HG03342 (cell line): ENCODE measurements around the gene ZNF155.
"Not testable (repeated sequence)": the region's sequence is repeated elsewhere in the genome, so short reads cannot be mapped to it uniquely, and the experiment has no call there.

ENCODE experiments used
- ATAC-seq: cut with Tn5 transposase; IDR thresholded peaks from one replicate; pipeline ENCODE4 v1.9.1; 2021; ENCODE audit warnings: mild to moderate bottlenecking, moderate library complexity; ENCODE audit not compliant: unreplicated experiment

Gene ZNF155

DNA sequence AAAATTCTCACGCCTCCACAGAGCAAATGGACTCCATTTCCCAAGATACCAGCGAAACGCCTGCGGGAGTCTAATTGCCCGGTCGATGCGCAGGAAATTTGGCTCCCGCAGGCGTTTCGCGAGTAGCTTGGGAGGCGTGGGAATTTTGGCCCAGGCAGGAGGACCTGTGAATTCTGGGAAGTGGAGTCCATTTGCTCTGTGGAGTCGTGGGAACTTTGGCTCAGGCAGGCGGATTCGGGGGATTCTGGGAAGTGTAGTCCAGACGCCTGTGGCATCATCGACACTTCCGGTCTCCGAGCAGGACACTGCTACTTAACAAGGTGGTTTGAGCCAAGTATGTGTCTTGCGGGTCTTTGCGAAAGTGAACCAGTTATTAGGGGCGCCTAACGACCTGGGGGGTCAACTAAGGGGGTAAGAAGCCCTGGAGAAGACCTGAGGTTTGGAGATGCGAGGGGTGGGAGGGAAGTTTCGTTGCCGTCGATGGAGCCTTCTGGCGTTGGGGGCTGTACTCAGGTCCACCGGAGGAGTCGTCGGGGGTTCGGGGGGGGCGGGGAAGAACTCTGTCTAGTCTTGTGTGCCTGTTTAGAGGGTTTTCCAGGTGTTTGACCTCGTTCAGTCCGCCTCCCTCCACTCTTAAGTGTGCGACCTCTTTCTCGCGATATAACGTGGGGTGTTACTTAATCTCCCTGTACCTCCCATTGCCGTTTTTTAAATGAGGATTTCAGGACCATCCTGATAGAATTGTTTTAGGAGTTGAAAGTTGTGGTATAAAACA, at the start of gene ZNF155:
Gene ZNF155 (plus strand): TSS at position 277 of the 775 bp plus-strand sequence. CDS start 4,356 bp downstream, outside the sequence.
- peak; percentile 89 for ATAC-seq

DNA sequence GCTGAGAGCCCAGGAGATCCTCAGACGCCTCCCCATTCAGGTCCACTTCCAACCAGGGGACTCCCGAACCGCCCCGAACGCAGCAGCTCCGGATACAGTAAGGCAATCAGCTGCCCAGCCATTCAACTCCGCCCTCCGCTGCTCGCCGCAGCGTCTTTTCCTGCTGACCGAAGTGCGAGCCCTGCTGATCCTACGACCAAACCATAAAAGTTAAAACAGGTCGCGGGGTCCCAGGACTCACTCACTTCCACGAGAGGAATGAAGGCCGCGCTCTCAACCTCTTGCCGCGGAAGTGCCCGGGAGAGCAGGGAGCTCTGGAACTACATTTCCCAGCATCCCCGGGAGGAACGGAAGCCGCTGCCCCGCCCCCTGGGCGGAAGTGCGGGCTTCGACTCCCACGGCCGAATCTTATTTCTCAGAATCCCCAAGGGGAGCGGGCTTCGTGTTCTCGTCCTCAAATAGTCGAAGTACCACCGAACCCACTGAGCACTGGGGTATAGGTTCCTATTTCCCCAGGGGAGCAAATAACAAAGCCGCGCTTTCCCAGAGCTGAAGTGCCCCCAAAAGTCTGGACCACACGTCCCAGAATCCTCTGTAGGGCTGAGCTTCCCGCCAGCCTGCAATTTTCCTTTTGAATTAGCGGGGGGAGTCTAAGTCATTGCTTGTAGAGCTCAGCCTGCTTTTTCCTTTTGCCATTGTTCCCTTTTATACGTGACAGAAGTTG, 48.8 kb upstream of the ZNF155 start, which contains the start of gene ZNF45:
Gene ZNF45 (minus strand): TSS at position 298 of the 724 bp plus-strand sequence. CDS start 13,097 bp downstream, outside the sequence.
- peak; percentile 93 for ATAC-seq

DNA sequence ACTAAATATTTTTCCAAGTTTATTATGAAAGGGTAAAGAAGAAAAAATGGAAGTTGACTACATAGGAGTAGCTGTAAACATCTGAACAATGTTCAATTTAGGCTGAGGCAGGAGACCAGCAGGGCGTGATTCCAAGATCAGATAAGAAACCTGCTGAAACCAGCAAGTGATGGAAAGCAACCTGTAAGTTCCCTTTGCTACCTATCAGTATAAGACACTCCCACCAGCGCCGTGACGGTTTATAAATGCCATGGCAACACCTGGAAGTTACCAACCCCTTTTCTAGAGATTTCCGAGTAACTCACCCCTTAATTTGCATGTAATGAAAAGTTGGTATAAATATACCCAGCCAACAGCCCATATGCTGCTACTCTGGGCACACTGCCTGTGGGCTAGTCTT, 47.8 kb upstream of the ZNF155 start:
- ATAC-seq = no peak

DNA sequence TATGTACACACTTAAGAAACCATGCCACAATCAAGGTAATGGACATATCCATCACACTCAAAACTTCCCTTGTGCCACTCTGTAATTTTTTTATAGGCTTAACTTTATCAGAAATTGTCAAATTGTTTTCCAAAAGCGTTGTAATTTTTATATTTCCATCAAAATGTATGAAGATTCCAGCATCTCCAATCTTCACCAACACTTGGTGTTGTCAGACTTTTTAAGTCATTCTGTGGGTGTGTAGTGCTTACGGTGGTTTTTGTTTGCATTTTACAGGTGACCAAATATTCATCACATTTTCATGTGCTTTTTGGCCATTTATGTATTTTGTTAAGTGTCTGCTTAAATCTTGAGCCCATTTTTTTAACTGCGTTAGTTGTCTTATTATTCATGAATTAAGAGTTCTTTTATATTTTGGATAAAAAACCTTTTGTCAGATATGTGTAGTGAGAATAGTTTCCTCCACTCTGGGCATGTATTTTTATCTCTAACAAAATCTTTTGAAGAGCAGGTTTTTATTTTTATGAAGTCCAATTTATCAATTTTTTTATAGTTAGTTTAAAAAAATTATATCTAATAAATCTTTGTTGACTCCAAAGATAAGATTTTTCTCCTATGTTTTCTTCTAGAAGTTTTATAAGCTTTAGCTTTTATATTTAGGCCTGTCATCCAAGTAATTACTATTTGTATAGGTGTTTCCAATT, 44.3 kb upstream of the ZNF155 start:
- ATAC-seq = no peak

DNA sequence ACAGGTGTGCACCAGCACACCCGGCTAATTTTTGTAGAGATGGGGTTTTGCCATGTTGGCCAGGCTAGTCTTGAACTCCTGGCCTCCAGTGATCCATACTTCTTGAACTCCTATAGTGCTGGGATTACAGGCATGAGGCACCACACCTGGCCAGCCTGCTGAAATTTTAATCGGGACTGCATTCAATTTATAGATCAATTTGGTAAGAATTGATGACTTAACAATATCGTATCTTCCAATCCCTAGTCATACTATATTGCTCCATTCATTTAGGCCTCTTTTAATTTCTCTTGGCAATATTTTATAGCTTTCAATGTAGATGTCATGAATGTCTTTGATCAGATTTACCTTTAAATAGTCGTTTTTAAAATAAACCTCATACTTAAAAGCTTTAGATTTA, 43.3 kb upstream of the ZNF155 start:
- no peak for ATAC-seq

DNA sequence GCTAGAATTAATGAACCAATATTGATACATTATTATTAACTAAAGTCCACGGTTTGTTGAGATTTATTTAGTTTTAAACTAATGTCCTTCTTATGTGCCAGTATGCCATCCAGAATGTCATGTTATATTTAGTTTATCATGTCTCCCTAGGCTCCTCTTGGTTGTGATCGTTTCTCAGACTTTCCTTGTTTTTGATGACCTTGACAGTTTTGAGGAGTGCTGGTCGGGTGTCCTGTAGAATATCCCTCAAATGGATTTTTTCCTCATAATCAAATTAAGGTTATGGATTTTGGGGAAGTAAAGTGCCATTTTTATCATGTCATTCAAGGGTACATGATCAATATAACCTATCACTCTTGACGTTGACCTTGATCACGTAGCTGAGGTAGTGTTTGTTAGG, 42.8 kb upstream of the ZNF155 start:
- no peak for ATAC-seq

DNA sequence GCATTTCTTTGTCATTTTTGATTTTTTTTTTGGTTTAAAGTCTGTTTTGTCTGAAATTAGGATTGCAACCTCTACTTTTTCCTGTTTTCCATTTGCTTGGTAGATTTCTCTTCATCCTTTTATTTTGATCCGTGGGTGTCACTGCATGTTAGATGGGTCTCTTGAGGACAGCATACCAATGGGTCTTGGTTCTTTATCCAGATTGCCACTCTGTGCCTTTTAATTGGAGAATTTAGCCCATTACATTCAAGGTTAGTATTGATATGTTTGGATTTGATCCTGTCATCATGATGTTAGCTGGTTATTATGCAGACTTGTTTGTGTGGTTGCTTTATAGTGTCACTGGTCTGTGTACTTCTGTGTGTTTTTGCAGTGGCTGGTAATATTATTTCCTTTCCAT, 36.6 kb upstream of the ZNF155 start:
- ATAC-seq = not testable (repeated sequence)

DNA sequence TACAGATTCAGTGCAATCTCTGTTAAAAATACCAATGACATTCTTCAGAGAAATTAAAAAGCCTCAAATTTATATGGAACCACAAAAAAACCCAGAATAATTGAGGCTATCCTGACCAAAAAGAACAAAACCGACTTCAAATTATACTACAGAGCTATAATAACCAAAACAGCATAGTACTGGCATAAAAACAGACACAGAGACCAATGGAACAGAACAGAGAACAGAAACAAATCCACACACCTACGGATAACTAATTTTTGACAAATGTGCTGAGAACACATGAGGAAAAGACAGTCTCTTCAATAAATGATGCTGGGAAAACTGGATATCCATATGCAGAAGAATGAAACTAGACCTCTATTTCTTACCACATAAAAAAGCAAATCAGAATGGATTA, 34.2 kb upstream of the ZNF155 start:
- not testable (repeated sequence) for ATAC-seq

DNA sequence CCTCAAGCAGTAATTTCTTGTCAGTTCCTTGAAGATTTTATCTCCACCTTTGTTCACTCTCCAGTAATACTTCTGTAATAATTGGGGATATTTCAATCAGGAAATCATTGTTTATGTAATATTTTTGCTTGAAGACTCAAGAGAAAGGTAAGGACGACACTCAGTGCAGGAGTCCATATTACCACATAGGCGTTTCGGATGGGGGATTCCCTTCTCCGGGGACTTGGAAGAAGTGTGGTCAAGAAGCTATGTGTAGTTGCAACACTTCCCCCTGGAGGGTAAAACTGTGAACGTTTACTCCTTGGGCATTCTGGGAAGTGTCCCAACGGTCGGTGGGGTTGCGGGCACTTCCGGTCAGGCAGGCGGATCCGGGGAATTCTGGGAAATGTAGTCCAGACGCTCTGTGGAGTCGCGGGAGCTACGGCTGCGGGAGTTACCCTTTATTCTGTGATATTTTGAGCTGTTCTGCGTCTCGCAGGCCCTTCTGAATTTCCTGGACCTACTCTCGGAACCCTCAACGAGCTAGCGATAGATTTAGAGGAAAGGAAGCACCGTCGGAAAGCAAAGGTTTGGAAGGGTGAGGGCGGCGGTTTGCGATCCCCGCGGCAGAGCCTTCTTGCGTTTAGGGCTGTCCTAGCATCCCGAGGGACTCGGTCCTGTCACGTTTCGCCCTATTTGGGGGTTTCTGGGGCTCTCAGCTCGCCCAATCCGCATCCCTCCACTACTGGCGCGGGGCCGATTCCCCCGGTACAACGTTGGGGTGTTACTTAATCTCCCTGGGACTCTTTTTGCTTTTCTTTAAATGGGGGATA, 32.9 kb upstream of the ZNF155 start, which contains the start of gene ZNF221:
Gene ZNF221 (plus strand): TSS at position 395 of the 812 bp plus-strand sequence. CDS start 11,499 bp downstream, outside the sequence.
- ATAC-seq = peak; percentile 89

DNA sequence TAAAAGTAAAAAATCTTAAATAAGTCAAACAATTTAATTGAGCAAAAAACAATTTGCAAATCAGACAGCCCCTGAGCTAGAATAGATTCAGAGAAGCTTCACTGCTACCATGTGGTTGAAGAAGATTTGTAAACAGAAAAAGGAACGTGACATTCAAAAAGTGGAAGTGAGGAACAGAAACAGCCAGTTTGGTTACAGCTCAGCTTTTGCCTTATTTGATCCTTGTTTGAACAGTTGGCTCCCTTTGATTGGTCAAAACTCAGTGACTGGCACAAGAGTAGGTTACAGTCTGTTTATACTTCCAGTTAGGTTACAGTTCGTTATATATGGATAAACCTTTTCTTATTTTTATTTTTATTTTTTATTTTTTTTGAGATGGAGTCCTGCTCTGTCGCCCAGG, 27.2 kb upstream of the ZNF155 start:
- no peak for ATAC-seq

DNA sequence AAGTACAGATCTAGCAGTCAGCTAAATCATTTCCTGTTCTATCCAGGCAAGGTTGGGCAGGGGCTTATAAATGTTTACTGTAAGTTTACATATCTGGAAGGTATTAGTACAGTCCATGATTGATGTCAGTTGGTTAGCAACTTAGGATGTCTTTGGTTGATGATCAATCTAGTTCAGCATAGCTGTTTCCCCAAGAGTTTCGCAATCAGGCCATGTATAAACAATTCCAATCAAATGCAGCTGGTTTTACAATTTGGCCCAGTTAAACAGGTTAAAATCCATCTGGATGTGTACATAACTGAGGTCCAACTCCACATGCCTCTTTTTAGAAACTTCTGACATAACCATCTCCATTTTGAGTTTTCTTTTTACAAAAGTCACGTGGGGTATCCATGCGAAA, 26.1 kb upstream of the ZNF155 start:
- no peak for ATAC-seq

DNA sequence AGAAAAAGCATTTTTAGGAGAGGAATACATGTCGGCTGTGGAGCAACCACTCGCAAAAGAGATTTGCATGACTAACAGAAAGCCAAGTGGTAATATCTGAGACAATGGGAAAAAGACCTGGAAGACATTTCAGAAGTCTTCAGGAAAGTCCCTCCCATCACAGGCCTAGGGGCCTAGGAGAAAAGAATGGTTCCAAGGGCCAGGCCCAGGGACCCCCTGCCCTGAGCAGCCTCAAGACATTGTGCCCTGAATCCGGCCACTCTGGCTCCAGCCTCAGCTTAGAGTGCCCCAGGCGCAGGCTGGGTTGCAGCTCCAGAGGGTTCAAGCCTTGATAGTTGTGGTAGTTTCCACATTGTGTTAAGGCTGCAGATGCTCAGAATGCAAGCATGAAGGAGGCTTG, 23.6 kb upstream of the ZNF155 start:
- no peak for ATAC-seq

DNA sequence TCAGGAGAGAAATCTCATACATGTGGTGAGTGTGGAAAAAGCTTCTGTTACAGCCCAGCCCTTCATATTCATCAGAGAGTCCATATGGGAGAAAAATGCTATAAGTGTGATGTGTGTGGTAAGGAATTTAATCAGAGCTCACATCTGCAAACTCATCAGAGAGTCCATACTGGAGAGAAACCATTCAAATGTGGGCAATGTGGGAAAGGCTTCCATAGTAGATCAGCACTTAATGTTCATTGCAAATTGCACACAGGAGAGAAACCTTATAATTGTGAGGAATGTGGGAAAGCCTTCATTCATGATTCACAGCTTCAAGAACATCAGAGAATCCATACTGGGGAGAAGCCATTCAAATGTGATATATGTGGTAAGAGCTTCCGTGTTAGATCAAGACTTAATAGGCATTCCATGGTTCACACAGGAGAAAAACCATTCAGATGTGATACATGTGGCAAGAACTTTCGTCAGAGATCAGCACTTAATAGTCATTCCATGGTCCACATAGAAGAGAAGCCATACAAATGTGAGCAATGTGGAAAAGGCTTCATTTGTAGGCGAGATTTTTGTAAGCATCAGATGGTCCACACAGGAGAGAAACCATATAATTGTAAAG, 17.8 kb upstream of the ZNF155 start:
- no peak for ATAC-seq

DNA sequence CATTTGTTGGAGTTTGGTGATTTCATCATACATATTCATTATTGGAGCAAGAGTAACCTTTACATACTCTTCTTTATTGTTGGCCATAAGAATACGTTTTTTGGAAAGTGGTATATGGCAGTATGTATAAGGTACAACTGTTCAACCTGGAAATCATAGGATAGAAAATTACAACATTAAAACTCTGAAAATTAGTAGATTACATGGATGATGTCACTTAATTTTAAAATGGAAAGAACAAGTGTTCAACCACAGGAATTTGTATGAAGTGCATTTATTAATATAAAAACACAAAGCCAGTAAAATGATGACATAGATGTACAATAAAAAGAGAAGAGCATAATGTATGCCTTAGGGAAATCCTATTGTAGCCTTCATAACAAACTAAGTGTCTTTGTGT, 7.3 kb upstream of the ZNF155 start:
- no peak for ATAC-seq

DNA sequence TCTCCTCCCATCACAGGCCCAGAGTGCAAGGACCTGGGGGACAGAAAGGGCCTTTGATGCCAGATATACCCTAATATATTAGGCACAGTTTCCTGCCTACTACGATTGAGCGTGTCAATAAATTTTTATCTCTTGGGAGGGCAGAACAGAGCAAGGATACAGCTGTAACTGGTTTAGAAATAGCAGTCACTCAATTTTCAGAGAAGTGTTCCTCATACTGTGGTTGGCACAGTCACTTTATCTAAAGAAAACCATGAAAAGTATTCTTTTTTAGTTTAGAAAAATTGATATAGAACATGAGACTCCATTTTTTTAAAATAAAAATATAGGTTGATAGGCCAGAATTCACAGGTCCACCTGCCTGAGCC, 460 bp upstream of the ZNF155 start:
- ATAC-seq = peak; percentile 13

DNA sequence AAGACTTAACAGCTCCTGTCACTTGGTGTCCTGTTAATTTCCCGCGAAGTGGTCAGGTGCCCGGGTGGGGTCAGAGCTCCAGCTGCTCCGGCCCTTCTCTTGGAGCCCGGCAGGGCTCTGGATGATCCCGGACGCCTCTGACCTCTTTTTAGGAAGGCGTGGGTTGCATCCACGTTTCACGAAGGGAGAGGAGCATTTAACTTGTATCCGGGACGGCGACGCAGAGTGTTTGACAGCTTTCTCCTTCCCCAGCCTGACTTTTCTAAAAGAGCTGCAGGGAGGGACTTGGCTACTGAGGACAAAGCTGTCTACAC, 656 bp downstream of the ZNF155 start:
- ATAC-seq = no peak

DNA sequence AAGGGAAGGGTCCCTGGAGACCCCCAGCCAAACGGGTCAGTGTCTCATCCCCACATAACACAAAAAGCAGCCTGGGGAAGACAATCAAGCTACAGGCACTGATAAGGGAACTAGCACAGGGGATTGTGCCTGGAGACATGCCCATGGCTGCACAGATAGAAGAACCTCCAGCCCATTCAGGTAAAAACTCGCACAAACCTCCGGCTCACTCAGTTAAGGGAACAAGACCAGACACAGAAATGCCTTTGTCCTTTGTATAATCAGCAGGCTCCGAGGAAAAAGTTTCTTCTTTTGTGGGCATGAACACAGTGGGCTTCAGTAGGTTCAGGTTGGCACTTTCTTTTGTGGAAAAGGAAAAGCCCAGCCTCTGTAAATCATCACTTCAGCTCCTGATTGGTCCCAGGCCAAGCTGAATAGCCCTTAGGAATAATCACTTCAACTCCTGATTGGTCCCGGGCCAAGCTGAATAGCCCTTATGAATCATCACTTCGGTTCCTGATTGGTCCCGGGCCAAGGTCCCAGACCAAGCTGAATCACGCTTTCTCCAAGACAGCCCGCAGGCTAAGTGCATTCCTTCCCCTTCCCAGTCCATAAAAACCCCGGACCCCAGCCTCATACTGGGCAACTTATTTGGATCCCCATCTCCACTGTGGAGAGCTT, 13.8 kb downstream of the ZNF155 start:
- no peak for ATAC-seq

DNA sequence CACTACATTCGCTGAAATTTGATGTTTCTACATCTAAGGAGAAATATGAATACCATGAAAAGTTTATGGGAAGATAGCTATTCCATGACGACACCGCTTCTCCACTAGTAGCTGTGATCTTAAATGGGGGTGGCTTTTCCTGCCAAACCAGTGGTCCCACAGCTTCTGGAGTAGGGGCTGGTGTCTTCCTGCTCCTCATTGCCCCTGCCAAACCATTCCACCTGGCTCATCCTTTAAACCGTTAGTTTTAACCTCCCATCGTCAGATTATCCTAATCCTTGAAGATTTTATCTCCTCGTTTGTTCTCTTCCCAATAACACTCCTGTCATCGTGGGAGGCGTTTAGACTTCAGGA, 18.2 kb downstream of the ZNF155 start:
- no peak for ATAC-seq

DNA sequence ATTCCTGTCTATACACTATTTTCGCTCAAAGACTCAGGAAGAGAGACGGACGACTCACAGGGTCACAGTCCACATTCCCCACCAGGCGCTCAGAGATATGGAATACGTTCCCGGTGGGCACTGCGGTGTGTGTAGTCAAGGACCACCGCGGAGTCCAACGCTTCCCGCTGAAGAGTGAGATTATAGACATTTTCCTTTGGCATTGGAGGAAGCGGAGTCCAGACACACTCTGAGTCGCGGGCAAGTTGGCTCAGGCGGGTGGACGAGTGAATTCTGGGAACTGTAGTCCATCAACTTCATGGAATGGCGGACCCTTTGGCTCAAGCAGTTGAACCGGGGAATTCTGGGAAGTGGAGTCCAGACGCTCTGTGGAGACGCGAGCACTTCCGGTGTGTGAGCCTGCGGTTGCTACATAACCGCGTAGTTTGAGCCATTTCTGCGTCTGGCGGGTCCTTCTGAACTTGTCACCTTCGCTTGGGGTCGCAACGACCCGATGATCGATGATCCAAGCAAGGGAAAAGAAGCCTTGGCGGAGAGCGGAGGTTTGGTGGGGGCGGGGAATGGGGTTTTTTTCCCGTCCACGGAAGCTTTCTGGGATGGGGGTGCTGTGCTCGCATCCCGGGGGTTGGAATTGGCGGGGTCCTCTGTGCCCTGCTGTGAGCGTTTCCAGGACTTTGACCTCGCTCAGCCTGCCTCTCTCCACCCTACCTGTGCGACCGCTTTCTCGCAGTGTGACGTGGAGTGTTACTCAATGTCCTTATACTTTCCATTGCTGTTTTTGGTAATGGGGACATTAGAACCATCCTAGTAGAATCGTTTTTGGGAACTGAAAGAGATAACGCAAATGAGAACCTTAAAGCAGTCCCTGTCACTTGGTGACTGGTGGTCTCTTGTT, 18.8 kb downstream of the ZNF155 start, which contains the start of gene ZNF230:
Gene ZNF230 (plus strand): TSS at position 392 of the 895 bp plus-strand sequence. CDS start 4,122 bp downstream, outside the sequence.
- ATAC-seq = peak; percentile 92
